Measurements from ENCODE around the gene MANF.

The MANF gene

GRCh38 chr3:51434110-51434509 is 49.0 kb downstream of the MANF start:
- Histone ChIP-seq H3K9ac (no peak overlapping the region), H3K27ac (no peak overlapping the region), H3K79me2 (ENCODE audit: insufficient read depth, low read depth) (no peaks in the 10 kb centered on the region), H3K4me2 (no peak overlapping the region), H4K20me1 (ENCODE audit: insufficient read depth) (0 out of 2 replicates have a peak, but pooled peaks cover 4% of the 10 kb centered on the region), H3K36me3 (ENCODE audit: insufficient read depth) (no peaks in the 10 kb centered on the region), H3K27me3 (ENCODE audit: insufficient read depth, low read depth) (no peaks in the 10 kb centered on the region), H3K4me1 (ENCODE audit: low read depth, poor library complexity, severe bottlenecking) (no peaks in the 10 kb centered on the region), H2AFZ (ENCODE audit: low read depth) (no peak overlapping the region), H3K4me3 (IDR thresholded peaks at IDR 0.05; ENCODE audit: insufficient read depth, low read depth, low read length) (no peak overlapping the region)
- TF ChIP-seq CTCF (conservative IDR thresholded peaks at IDR 0.05; ENCODE audit: low read depth, low read length), result no peak

- Histone ChIP-seq H3K79me2 (ENCODE audit: insufficient read depth, low read depth) (no peaks in the 10 kb centered on the region), H3K9ac (no peak overlapping the region), H2AFZ (ENCODE audit: low read depth) (no peak overlapping the region), H3K4me3 (IDR thresholded peaks at IDR 0.05; ENCODE audit: insufficient read depth, low read depth, low read length) (no peak overlapping the region), H3K4me2 (no peak overlapping the region), H3K36me3 (ENCODE audit: insufficient read depth) (no peaks in the 10 kb centered on the region), H3K4me1 (ENCODE audit: low read depth, poor library complexity, severe bottlenecking) (no peaks in the 10 kb centered on the region), H3K27ac (no peak overlapping the region), H3K27me3 (ENCODE audit: insufficient read depth, low read depth) (no peaks in the 10 kb centered on the region), H4K20me1 (ENCODE audit: insufficient read depth) (0 out of 2 replicates have a peak, but pooled peaks cover 4% of the 10 kb centered on the region)
- TF ChIP-seq CTCF (conservative IDR thresholded peaks at IDR 0.05; ENCODE audit: low read depth, low read length), result peak; percentile 77
Observed at GRCh38 chr3:51434746-51435327, 49.7 kb downstream of the MANF start.

- no peak overlapping the region for H3K9ac ChIP-seq
- no peak overlapping the region for H3K27ac ChIP-seq
- no peaks in the 10 kb centered on the region for H3K4me1 ChIP-seq (ENCODE audit: low read depth, poor library complexity, severe bottlenecking)
- no peak overlapping the region for H3K4me3 ChIP-seq (IDR thresholded peaks at IDR 0.05; ENCODE audit: insufficient read depth, low read depth, low read length)
- no peak overlapping the region for H3K4me2 ChIP-seq
- H2AFZ ChIP-seq (ENCODE audit: low read depth), result no peak overlapping the region
- TF ChIP-seq CTCF (conservative IDR thresholded peaks at IDR 0.05; ENCODE audit: low read depth, low read length), result no peak
- 0 out of 2 replicates have a peak, but pooled peaks cover 4% of the 10 kb centered on the region for H4K20me1 ChIP-seq (ENCODE audit: insufficient read depth)
- H3K27me3 ChIP-seq (ENCODE audit: insufficient read depth, low read depth), result no peaks in the 10 kb centered on the region
- no peaks in the 10 kb centered on the region for H3K36me3 ChIP-seq (ENCODE audit: insufficient read depth)
- H3K79me2 ChIP-seq (ENCODE audit: insufficient read depth, low read depth), result no peaks in the 10 kb centered on the region
Observed at GRCh38 chr3:51436998-51437639, 52.0 kb downstream of the MANF start.
